NCI-H1694 (cell line): ENCODE measurements around the gene OTP.

Experiments used
- DNase-seq: peaks from one replicate; lab custom pipeline; 2025; lab: John Stamatoyannopoulos, UW

Gene OTP

DNA sequence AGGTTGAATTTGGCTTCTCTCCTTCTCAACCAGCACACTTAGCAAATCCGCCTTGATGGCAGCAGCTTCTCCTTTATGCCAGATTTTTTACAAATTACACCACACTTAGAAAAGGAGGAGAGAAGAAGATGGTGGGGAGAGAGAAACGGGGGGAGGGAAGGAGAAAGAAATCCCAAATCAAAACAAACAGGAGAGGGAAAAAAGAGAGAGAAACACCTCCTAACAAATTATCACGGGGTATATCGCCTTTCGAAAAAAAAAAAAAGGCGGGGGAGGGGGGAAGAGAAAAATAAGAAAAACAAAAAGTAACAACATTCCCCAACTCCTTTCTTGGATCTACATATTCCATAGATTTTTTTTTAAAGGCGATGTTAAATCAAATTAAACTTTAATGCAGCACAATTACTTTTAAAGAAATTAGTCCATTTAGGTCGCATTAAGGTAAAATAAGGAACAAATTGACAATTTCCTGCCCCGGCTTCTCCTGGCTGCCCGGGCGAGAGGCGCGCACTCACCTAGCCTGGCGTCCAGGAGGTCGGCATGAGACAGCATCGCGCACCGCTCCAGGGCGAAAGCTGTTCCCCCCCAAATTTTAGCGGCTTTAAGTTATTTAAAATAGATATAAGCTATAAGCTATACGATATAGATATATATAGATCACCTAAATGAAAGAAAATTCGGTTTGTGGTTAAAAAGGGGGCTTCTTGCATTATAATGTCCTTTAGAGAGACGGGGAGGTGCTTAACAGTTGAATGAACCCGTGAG, at the start of gene OTP:
TSS of gene OTP (minus strand) at position 716 of the 765 bp plus-strand sequence. CDS start at position 552, 164 bp downstream.
- no peak for DNase-seq

DNA sequence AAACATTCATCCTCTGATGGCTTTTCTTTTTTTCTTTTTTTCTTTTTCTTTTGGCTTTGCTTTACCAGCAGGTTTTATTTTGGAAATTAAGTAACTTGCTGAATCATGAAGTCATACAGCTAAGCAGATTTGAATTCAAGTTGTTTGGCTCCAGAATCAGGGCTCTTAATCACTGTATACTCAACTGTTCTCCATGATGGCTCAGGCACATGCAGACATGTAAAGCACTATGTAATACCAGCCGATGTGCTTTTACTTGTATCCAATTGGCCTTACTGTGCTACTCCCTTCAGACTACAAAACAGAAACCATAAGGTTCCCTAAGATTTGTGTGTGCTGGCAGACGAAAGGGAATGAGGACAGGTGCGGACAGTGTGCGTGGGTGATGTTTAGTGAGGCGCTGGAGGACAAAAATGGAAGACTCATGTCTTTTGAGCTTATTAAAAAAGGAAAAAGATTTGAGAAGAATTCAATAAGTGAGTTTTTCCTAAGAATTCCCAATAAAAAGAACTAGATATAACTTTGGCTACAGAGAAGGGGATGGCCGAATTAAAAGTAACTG, 44.7 kb upstream of the OTP start:
- DNase-seq, result no peak

DNA sequence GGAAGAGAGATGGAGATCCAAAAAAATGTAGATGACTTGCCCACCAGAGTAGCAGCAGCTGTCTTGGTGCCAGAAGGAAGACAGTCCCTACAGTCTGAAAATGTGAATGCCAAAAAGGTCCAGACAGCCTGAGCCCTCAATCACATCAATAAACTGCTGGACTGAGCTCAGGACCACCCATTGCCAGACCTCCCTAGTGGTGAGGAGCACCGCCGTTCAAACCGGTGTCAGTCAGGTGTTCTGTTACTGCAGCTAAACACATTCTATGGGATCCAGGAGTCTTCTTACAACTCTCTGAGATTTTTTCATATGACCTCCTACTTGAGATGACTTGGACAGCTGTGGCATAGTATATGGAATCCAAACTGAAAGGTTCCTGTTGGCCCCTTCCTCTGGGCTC, 32.0 kb upstream of the OTP start:
- DNase-seq, result no peak

GRCh38 chr5:77669677-77670076, 31.2 kb upstream of the OTP start:
- DNase-seq, result no peak

DNA sequence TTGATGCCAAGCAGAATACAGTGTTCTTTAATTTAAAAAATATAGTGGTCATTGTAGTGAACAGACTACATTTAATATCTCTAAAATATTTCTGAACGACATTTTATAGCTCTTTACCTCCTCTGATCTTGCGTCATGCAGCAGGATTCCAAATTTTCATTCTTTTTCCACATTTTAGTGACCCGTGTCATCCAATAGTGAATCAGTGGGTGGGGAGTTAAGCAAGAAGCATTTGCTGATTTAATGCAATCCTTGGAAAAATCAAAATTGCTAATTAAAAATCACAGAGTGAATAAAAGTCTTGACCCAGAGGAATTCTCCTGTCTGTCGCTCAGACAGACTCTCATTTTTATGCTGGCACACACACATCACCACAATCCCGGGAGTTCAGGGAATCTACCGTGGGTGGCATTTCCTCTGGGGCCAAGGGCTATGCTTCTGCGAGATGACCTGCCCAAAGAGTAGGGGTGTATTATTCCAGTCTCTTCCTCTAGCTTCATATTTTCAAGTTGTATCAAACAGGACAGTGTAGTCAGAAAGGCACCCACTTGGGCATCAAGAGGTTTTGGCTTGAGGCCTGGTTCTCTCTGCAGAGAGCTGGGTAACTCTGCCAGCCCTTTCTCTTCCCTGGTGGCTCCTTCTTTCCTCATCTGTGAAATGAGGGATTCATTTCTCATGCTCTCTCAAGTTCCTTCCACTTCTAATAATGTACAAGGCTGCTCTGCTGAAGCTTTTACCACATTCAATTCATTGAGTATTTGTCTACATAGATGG, 24.8 kb upstream of the OTP start:
- no peak for DNase-seq

GRCh38 chr5:77662635-77663034, 24.1 kb upstream of the OTP start:
- DNase-seq, result no peak

DNA sequence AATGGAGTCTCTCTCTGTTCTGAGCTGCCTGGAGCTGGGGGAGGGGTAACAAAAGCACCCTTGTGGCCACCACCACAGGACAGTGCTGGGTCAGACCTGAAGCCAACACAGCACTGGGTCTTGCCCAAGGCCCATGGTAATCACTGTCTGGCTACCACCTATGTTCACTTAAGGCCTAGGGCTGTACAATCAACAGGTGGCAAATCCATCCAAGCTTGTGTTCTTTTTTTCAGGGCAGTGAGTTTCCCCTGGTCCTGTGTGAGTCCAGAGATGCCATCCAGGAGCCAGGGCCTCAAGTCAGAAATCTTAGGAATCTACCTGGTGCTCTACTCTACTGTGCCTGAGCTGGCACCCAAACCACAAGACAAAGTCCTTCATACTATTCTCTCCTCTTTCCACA, 20.1 kb upstream of the OTP start:
- DNase-seq, result no peak

GRCh38 chr5:77651343-77651742, 12.8 kb upstream of the OTP start:
- DNase-seq, result no peak

- DNase-seq, result no peak
These were observed 12.2 kb upstream of the OTP start for GRCh38 chr5:77650686-77651085.

- DNase-seq, result no peak
These were observed 11.3 kb upstream of the OTP start for GRCh38 chr5:77649776-77650175.

DNA sequence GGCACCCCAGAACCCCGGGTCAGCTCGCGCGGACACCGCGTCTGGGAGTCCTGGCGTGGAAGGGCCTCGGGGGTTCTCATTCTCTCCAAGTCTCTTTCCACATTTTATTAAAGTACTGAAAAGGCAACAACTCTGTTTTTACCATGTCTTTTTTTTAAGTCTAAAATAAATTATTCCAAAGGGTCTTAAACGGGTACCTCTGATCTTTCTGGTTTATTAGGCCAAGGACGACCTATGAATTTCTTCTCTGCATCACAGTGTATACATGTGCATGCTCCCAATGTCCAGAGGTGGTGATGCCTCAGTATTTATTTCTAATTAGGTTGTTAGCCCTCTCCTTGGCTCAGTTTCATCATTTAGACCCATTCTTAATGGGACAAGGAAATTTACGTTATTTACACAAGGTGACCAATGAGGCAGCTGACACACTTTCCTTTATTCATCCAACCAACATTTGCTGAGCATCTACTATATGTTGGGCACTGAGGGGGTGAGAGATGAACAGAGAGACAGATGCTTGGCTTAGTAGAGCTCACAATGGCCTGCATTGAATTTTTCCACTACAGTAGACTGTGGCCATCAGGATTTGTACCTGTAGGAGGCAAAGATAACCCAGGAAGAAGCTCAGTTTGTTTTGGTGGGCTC, 7.6 kb upstream of the OTP start:
- no peak for DNase-seq

DNA sequence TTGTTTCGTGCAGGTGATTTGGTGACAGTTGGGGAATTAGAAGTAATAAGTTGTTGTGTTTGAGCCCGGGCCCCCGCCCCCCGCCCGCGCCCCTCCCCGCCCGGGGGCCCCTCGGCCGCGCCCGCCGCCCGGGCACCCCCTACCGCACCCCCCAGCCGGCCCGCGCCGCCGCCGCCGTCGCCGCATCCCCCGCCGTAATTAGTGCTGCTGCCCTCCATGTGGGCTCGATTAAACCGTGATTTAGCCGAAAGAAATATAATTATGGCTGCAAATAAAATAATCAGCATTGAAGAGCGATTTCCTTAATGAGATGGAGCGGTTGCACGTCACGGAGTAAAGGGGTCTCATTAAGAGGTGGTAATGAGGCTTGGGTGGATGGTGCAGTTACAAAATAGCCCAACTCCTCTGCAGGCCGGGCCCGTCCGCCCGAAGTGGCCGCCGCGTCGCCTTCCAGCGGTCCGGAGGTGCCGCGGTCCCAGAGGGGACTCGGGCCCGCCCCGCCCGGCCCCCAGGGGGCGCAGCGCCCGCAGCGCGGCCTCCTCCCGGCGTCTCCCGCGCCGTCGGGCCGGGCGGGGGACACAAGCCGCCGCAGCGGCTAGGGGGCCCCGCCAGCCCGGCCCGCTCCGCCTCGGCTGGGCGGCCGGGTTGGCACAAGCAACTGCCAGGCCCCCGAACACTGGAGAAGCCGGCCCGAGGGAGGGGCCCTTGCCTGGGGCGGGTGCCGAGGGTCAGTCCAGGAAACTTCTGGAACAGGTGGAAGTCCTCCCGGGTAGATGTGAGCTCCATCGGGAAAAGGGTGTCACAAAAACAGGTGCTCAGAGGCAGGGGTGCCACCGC, 6.9 kb upstream of the OTP start:
- DNase-seq, result peak; percentile 6

GRCh38 chr5:77644371-77645157, 6.1 kb upstream of the OTP start:
- DNase-seq, result peak; percentile 15

DNA sequence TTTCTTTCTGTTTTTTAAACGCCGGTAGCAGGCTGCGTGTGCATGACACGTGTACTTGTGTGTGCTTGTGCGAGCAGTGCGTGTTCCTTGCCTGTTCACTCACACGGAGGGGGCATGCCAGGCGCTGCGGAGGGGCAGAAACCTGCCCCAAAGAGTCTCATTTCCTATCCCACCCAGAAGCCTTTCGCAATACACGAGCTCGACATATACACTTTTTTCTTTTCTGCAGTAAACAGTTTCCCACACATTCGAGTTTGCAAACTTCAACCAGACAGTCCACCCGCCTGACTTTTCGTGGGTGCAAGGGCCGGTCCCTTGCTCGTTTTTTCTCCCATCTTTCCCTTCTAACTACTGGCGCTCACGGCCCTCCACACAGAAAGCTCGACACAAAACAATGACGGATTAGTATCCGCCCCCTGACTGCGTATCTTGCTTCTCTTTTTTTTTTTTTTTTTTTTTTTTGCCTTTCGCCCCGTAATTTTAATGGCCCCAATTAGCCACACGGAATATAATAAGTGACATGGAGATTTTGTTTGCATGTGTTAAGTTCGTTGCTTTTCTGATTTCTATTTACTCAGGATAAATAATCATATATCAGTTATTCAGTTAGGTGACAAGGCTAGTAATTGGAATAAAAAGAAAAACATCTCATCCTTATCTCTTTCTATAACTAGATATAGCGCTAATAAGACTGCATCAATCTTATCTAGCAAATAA, 5.3 kb upstream of the OTP start:
- no peak for DNase-seq

DNA sequence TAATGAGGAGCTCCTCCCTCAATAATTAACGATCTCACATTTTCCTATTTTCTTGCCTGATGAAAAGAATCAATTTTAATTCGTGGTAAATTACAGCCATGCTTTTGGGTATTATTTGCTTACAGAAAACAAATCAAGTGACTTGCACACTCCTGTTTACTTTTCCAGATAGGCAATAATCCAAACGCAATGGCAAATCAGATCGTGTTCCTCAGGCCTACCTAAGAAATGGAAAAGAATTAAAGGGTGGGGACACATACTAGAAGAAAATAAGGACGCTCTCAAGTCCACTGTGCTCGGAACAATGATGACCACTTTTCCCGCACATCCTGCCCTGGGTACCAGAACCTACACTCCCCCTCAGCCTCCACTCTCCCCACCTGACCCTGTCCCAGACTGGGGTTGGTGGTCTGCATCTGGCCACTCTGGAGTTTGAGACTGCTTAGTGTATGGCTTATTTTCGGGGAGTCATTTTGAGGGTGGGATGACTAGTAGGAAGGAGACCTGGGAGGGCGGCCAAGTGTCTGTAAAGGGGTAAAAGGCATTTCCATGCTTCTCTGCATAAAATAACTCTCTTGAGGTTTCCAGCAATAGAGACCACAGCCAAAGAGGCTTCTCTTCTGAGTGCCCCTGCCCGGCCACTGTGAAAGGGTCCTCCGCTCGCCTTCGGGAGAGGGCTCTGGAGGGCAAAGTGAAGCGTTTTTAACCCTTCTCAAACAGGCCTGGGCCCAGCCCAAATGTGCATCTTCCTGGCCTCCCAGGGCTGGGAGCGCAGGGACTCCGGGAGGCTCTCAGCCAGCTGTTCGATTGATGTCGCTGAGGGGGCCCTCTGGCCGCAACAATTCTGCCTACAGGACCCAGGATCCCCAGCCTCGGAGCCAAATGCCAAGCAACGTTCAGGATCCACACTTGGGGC, 4.5 kb upstream of the OTP start:
- DNase-seq, result no peak

DNA sequence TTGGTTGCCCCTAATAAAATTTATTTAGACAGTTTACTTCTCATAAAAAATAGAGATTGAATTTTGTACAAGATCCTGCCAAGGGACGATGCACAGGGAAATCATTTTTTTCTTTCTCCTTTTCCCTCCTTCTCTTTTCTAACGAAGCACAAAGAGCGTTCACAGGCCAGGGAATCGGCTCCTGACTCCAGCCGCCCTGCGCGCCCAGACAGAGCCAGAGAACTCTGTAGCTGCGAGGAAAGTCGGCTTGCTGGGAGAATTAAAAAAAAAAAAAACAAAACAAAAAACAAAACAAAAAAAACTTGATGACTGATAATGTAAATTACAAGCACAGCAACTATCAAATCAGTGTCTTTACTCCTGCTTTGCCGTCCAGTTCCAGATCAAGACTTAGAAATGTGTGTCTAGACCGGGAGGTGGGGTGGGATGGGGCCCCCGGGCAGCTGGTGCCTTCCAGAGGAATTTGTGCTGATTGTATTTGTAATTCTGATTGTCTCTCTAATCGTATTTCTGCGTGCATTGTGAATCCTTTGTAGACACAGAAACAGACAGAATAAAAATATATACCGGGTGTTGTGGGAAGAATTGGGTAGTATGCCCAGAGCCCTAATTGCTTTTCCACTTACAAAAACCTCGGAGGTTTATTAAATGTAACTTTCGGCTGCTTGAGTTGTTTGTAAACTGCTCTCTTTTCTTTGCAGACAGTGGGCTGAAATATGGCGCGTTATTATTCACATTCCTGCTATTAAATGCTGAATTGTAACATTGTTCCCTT, 3.6 kb upstream of the OTP start:
- no peak for DNase-seq

GRCh38 chr5:77641397-77641943, 3.0 kb upstream of the OTP start:
- DNase-seq, result no peak
